GM18873 (cell line): ENCODE measurements around the gene COL15A1.
A peak's percentile ranks its signal among the peaks of the same experiment; 100 is the strongest.
"Not testable (repeated sequence)": the region's sequence is repeated elsewhere in the genome, so short reads cannot be mapped to it uniquely, and the experiment has no call there.

Source experiments
- ATAC-seq: cut with Tn5 transposase; IDR thresholded peaks from one replicate; pipeline ENCODE4 v1.9.1; 2021; ENCODE audit warnings: mild to moderate bottlenecking, moderate library complexity, moderate number of reproducible peaks; ENCODE audit not compliant: unreplicated experiment, low FRiP score

The COL15A1 gene

GRCh38 chr9:99099806-99100585 is 156.3 kb downstream of the COL15A1 start:
- ATAC-seq = not testable (repeated sequence)

GRCh38 chr9:99101271-99101670 is 157.6 kb downstream of the COL15A1 start:
- no peak for ATAC-seq

GRCh38 chr9:99101812-99102211 is 158.1 kb downstream of the COL15A1 start:
- ATAC-seq = no peak

GRCh38 chr9:99103054-99103895 is 159.6 kb downstream of the COL15A1 start:
- no peak for ATAC-seq

GRCh38 chr9:99103901-99104458 is 160.3 kb downstream of the COL15A1 start:
- no peak for ATAC-seq

- peak; percentile 78 for ATAC-seq
These were observed 160.9 kb downstream of the COL15A1 start, which contains the start of gene TGFBR1 for GRCh38 chr9:99104459-99105151. TGFBR1 (plus strand) TSS chr9:99105113; CDS start chr9:99105206, 93 bp downstream.

- ATAC-seq = peak; percentile 40
These were observed 161.7 kb downstream of the COL15A1 start for GRCh38 chr9:99105152-99106043.

- ATAC-seq = no peak
These were observed 162.3 kb downstream of the COL15A1 start for GRCh38 chr9:99106044-99106375.

- ATAC-seq = no peak
These were observed 163.7 kb downstream of the COL15A1 start for GRCh38 chr9:99107421-99107820.

GRCh38 chr9:99108131-99108530 is 164.4 kb downstream of the COL15A1 start:
- no peak for ATAC-seq

- no peak for ATAC-seq
These were observed 165.8 kb downstream of the COL15A1 start for GRCh38 chr9:99109522-99109921.

GRCh38 chr9:99112750-99113413 is 169.2 kb downstream of the COL15A1 start:
- ATAC-seq = no peak

- ATAC-seq = no peak
These were observed 169.8 kb downstream of the COL15A1 start for GRCh38 chr9:99113414-99114048.

GRCh38 chr9:99114049-99114440 is 170.3 kb downstream of the COL15A1 start:
- no peak for ATAC-seq

- no peak for ATAC-seq
These were observed 171.3 kb downstream of the COL15A1 start for GRCh38 chr9:99114846-99115500.

- ATAC-seq = no peak
These were observed 172.3 kb downstream of the COL15A1 start for GRCh38 chr9:99116003-99116411.

GRCh38 chr9:99118782-99119466 is 175.2 kb downstream of the COL15A1 start:
- ATAC-seq = peak; percentile 96
